Stimulated activated CD4-positive, alpha-beta T cell treated with anti-CD3 and anti-CD28 coated beads, Interleukin-1b, Interleukin-23, amount 100 ng/mL, for 48 hours (primary cell): ENCODE measurements around the gene ZFAND2B.
"Not testable (repeated sequence)": the region's sequence is repeated elsewhere in the genome, so short reads cannot be mapped to it uniquely, and the experiment has no call there.

ENCODE experiments used
- DNase-seq: peaks from one replicate; pipeline ENCODE4 v3.0.0-alpha.2; 2020

Gene ZFAND2B

GRCh38 chr2:219176818-219177551 lies 29.6 kb upstream of the ZFAND2B start, which contains the start of gene CNPPD1:
TSS of gene CNPPD1 (minus strand) at chr2:219176925. CDS start at chr2:219176828, 97 bp downstream.
- peak; percentile 87 for DNase-seq

- peak; percentile 78 for DNase-seq
These were observed 28.8 kb upstream of the ZFAND2B start, which contains the start of gene RETREG2 for GRCh38 chr2:219177552-219178376. TSS of gene RETREG2 (plus strand) at chr2:219178275. CDS start at chr2:219178353, 78 bp downstream.

- peak; percentile 21 for DNase-seq
These were observed 28.0 kb upstream of the ZFAND2B start for GRCh38 chr2:219178377-219179175.

- DNase-seq: no peak
These were observed 26.7 kb upstream of the ZFAND2B start for GRCh38 chr2:219179601-219180465.

- DNase-seq: no peak
These were observed 25.6 kb upstream of the ZFAND2B start for GRCh38 chr2:219180961-219181360.

GRCh38 chr2:219181531-219181930 lies 25.1 kb upstream of the ZFAND2B start:
- no peak for DNase-seq

GRCh38 chr2:219182331-219183150 lies 24.0 kb upstream of the ZFAND2B start:
- peak; percentile 22 for DNase-seq

- DNase-seq: no peak
These were observed 23.3 kb upstream of the ZFAND2B start for GRCh38 chr2:219183151-219183772.

GRCh38 chr2:219184121-219184520 lies 22.5 kb upstream of the ZFAND2B start:
- DNase-seq: no peak

GRCh38 chr2:219186754-219187456 lies 19.7 kb upstream of the ZFAND2B start:
- DNase-seq: peak; percentile 45

- no peak for DNase-seq
These were observed 9.2 kb upstream of the ZFAND2B start for GRCh38 chr2:219197388-219197787.

GRCh38 chr2:219198974-219199373 lies 7.6 kb upstream of the ZFAND2B start:
- DNase-seq: no peak

- DNase-seq: no peak
These were observed 6.9 kb upstream of the ZFAND2B start for GRCh38 chr2:219199470-219200211.

- DNase-seq: not testable (repeated sequence)
These were observed 5.9 kb upstream of the ZFAND2B start for GRCh38 chr2:219200502-219201326.

- DNase-seq: not testable (repeated sequence)
These were observed 5.3 kb upstream of the ZFAND2B start for GRCh38 chr2:219201331-219201730.

GRCh38 chr2:219204425-219205164 lies 2.0 kb upstream of the ZFAND2B start:
- no peak for DNase-seq

GRCh38 chr2:219205165-219205538 lies 1.4 kb upstream of the ZFAND2B start:
- no peak for DNase-seq

- no peak for DNase-seq
These were observed 628 bp upstream of the ZFAND2B start for GRCh38 chr2:219205981-219206327.
